ENCODE results near the gene CA10.
A peak's percentile ranks its signal among the peaks of the same experiment; 100 is the strongest.

The CA10 gene

DNA sequence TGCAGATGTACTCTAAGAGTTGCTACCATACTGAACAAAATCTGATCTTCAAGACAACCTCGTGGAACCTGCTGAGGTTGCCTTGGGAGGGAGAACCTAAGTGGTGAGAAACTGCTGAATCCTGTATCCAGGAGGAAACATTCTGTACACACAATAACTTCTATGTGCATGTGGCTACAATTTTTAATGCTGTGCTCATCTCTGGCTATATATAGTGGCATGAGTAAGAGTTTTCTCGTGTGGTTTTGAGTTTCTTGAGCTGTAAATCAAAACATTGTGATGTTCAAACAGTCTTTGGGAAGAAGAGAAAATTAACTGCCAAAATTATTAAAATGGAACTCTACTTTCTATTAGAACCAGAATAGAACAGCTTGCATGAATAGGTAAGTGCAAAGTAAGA lies 206.8 kb downstream of the CA10 start:
- DNase-seq (ENCODE audit: low spot score), result no peak

DNA sequence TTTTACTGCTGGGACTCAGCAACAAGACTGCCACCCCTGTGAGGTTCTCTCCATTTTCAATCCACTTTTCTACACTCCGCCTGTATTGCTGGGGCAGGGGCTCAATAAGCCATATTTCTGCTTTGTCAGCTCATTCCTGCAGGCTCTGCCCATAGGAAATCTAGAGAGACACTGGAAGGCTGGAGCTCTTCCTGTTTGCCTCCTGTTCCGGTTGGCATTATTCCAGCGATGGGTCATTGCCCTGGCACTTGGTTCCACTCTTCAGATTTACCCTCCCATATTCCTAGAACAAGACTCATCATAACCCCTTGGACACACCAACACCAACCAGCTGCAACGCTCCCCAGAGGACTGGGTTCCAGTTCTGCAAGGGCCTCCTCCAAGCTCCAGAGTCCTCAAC lies 210.4 kb downstream of the CA10 start:
- no peak for DNase-seq (ENCODE audit: low spot score)

- DNase-seq (ENCODE audit: low spot score), result no peak
Observed at GRCh38 chr17:51947160-51947735, 211.3 kb downstream of the CA10 start.

DNA sequence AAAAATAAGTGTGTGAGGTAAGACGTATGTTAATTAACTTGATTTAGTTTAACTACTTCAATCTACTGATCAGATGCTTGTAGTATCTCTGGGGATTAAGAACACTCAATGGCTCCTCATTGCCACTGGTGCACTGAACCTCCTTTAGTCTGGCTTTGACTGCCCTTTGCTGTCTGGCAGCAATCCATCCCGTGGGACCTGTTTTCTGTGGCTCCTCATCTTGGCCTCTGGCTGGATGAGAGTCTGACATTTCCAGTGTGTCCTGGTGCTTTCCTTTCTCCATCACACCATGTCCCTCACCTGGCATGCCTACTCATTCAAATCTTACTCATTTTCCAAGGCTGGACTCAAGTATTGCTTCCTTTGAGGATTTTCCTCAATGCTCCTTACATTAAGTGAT lies 212.2 kb downstream of the CA10 start:
- DNase-seq (ENCODE audit: low spot score), result no peak

GRCh38 chr17:51941272-51941671 lies 217.2 kb downstream of the CA10 start:
- no peak for DNase-seq (ENCODE audit: low spot score)

GRCh38 chr17:51937264-51937663 lies 221.2 kb downstream of the CA10 start:
- no peak for DNase-seq (ENCODE audit: low spot score)

GRCh38 chr17:51935477-51935876 lies 223.0 kb downstream of the CA10 start:
- DNase-seq (ENCODE audit: low spot score), result no peak

GRCh38 chr17:51933647-51934046 lies 224.9 kb downstream of the CA10 start:
- DNase-seq (ENCODE audit: low spot score), result no peak

DNA sequence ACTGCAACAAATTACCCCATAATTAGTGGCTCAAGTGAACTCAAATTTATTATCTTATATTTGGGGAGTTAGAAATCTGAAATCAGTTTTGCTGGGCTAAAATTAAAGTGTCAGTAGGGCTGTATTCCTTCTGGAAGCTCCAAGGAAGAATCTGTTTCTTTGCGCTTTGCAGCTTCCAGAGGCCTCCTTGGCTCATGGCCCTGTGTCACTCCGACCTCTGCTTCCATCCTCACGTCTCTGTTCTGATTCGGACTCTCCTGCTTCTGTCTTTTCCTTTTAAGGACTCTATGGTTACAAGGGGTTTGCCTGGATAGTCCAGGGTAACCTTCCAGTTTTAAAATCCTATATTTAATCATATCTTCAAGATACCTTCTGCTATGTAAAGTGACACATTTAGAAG lies 232.1 kb downstream of the CA10 start:
- DNase-seq (ENCODE audit: low spot score), result no peak

DNA sequence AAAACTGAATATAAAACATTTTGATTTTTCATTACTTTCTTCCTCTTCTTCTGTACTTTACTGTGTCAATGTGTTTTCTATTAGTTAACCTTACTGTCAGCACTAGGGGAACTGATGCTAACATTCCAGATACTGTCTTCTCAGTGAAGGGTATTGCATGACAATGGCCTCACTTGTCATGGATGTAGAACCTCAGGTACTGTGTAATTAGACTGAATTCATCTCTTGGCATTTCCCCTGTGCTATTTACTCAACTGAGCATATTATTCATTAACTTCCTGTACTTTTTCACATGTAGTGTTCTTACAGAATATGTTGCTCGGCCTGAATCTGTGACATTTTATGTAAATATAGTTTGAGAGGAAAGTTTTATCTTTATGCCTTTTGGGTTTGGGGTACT lies 237.0 kb downstream of the CA10 start:
- peak; percentile 27 for DNase-seq (ENCODE audit: low spot score)

- no peak for DNase-seq (ENCODE audit: low spot score)
Observed at GRCh38 chr17:51914577-51914976, 243.9 kb downstream of the CA10 start.

GRCh38 chr17:51913491-51914205 lies 244.9 kb downstream of the CA10 start:
- no peak for DNase-seq (ENCODE audit: low spot score)

- peak; percentile 17 for DNase-seq (ENCODE audit: low spot score)
Observed at GRCh38 chr17:51912939-51913338, 245.6 kb downstream of the CA10 start.

DNA sequence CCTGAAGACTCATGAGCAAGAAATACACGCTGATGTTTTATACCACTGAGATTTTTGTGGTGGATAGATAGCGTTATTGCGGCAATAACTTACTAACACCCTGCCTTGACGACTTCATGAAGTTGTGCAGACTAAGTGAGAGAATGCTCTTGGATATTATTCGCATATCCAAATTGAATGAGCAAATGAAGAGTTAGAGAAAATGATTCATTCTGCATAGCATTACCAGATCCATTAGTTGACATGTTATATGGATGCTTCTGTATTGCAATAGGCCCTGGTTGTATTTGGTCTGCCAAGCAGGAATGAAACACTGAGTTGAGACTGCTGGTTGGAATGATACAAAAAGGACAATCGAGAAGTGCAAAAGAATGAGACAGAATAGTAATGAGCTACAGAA lies 247.3 kb downstream of the CA10 start:
- no peak for DNase-seq (ENCODE audit: low spot score)

DNA sequence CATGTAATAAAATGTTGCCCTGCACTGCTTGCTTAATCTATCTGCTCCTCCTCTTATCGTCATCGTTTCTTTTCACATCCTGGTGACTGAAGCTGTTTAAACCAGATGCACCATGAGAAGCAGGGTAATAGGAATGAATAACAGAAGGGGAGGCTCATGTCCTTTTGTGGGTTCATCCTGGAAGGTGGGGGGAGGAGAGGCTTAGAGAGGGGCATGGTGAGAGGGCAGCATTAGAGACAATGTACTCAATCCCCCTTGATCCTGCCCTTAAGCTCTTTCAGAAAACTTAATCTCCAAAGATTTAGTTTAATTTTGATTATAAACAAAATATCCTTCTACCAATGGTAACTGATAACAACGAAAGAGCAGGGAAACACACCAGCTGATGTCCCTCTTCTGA lies 248.5 kb downstream of the CA10 start:
- DNase-seq (ENCODE audit: low spot score), result no peak

- no peak for DNase-seq (ENCODE audit: low spot score)
Observed at GRCh38 chr17:51908841-51909537, 249.5 kb downstream of the CA10 start.

DNA sequence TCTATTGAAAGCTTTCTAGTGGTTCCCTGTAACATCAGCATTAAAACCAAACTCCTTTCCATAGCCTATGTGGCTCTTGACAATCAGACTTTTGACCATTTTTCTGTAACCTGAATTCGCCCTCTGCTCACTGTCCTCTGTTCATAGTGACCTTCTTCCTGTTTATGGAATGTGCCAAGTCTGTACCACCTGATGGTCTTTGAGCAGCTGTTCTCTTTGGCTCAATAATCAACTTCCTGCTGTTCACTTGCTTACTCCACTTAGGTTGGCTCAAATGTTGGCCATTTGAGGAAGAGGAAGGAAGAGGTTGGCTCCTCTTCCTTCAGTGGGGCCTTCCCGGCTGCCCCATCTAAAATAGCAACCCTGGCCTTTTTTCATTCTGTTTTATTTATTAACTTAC lies 251.5 kb downstream of the CA10 start:
- DNase-seq (ENCODE audit: low spot score), result no peak

DNA sequence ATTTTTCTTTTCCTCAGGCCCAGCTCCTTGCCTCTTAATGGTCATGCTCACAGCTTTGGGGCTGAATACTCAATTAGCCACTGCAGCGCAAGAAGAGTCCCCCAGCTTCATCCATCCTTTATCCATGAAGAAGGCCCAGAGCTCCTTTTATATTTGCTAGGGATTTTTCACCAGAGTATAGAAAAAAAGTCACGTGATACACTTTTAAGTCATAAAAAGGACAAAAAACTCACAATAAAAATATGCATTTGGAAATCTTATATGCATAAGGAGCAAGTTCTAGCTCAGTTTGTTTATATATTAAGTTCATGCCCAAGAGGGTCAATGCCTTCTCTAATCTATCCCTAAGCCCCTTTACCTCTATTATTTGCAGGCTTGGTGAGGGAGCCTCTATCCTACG lies 254.1 kb downstream of the CA10 start:
- DNase-seq (ENCODE audit: low spot score), result no peak

GRCh38 chr17:51901242-51901641 lies 257.3 kb downstream of the CA10 start:
- peak; percentile 11 for DNase-seq (ENCODE audit: low spot score)

- no peak for DNase-seq (ENCODE audit: low spot score)
Observed at GRCh38 chr17:51891936-51892335, 266.6 kb downstream of the CA10 start.

- no peak for DNase-seq (ENCODE audit: low spot score)
Observed at GRCh38 chr17:51890710-51891109, 267.8 kb downstream of the CA10 start.

- no peak for DNase-seq (ENCODE audit: low spot score)
Observed at GRCh38 chr17:51888816-51889215, 269.7 kb downstream of the CA10 start.

DNA sequence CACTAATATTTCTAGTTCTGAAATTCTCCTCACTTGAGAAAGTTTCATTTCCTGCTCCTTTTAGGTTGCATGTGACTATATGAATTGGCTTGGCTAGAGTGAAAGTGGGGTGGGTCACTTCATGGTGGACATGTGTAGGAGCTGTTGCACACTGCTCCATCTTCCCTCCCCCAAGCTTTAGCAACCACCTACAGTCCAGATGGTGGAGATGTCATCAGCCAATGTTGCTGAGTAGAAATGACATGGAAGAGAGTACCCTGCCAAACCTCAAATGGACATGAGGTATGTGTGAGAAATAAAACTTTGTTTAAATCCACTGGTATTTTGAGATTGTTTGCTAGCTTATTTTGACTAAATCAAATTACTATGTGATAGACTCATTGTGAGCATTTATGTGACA lies 281.5 kb downstream of the CA10 start:
- no peak for DNase-seq (ENCODE audit: low spot score)

- DNase-seq (ENCODE audit: low spot score), result no peak
Observed at GRCh38 chr17:51873302-51873701, 285.2 kb downstream of the CA10 start.

Data from iPS-NIHi11 (cell line).